ENCODE data around the gene ARMH4.

ARMH4 gene

DNA sequence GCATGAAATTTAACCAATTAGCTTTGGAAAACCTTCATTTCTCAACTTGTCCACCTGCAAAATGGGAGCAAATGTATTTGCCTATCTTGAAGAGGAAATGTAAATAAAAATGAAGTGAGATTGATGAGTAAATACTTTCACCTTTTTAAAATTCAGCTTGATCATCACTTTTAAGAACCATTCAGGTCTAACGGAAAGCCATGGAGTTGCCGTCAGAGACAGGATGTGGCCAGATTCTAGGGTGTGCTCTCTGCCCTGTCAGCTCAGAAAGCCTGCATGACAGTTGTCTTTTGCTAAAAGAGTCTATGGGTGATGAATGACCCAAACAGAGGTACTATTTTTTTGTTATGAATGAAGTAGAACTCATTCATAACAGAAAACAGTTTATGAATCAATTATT, 181.8 kb downstream of the ARMH4 start:
- in situ Hi-C loops (cut with MboI; ENCODE audit: low sequenced_read_pairs): no loop called here

DNA sequence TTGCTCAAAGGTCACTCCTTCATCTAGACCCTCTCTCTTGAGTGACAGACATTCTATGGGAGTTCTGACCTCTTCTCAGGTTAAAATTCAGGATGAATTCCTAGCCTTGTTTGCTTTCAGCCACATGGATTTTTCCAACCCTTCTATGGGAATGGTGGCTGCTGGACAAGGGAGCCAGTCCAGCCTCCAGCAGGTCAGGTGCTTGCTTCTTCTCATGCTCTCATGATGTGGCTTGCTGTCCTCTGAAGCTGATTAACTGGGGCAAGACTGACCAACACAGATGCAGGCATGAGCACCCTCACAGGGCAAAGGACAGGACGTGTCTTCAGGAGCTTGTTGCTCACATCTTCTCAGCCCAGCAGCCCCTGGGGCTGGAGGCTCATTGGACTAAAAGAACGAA, 188.9 kb downstream of the ARMH4 start:
- in situ Hi-C loops (cut with MboI; ENCODE audit: low sequenced_read_pairs): no loop called here

DNA sequence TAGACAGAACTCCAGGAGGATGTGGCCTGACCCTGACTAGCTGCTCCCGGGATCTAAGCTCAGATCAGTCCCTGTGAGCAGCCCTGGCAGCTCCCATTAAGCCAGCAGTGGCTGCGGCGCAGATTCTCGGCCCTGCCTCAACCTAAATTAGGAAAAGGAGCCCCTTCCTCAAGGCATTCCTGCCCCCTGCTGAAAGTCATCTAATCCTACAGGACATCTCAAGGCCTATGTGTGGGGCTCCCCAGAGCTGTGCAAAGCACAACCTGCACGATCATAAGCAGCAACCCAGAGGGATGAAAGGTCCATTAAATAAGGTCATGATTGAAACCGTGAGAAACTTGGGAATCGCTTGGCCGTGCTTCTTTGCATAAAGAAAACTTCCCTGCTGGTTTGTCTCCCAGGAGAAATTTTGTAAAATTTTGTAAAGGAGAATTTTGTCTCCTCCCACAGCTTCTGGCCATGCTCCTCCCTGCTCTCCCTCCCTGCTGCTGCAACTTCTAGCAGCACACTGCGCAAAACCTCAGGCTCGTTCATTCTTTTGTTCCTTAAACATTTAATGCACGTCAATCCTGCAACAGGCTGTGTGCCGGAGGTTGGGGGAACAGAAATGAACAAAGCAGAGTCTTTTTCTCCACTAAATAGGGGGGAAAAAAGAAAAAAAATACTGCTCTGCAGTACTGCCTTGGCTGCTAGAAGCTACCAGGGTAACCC, 189.5 kb downstream of the ARMH4 start:
- in situ Hi-C loops (cut with MboI; ENCODE audit: low sequenced_read_pairs): no loop called here

DNA sequence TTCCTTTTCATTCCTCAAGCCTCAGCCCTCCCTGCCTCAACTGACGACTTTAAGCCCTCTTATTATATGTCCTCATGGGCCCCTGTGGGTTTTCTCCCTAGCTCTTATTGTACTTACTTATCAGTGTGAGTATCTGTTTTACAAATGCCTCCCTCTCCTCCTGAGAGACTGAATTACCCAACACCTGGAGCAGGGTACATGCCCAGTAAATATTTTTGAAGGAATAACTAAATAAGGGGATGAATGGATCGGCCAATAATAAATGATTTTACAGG, 190.3 kb downstream of the ARMH4 start:
- in situ Hi-C loops (cut with MboI; ENCODE audit: low sequenced_read_pairs): no loop called here

DNA sequence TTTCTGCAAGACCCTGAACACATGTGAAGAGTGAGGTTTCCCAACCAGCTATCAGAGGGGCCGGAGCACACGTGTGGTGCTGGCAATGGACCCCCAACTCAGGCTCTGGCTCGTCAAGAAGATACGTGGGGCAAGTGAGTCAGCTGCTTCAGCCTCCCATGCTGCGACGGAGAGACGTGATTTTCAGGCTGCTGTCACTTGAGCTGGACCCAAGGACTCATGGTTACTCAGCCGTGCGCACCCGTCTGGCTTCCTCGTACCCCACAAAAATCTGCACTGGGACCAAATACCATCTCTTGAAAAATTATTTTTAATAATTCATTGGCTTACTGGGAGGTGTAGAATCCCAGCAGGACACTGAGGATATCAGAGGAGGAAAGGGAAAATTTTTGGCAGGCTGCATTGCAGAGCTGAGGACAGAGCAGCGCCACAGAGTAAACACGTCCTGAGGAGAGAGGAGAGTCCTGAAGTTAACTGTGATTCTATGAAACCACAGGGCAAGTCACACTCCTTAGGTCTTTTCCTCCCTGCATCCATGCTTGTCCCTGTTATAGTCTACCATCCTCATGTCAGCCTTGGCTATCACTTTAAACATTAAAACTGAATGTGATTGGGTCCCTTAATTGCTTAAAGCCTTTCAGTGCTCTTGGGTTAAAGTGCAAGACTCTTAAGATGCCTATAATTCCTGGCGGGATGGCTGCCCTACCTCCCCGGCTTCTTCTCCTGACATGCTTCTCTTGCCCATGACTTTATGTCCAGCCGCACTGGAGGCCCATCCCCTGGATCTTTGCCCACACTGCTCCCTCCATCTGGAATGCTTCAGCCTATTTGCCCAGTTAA, 190.8 kb downstream of the ARMH4 start:
- in situ Hi-C loops (cut with MboI; ENCODE audit: low sequenced_read_pairs): no loop called here

DNA sequence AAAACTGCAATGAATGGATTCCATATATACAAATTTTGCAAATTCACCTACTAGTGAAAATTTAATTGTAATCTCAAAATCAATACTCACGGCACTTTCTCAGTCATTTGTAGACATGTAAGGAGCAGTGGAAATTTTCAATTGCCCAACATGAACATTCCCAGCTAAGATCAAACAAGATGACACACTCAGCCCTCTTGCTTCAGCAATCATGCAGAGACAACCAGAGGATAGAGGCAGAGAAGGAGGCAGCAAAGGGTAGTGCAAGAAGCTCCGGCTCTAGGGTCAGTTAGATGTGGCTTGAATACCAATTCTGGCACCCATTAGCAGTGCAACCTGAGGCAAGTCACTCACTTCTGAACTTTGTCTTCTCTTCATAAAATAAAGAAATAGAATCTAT, 194.6 kb downstream of the ARMH4 start:
- in situ Hi-C loops (cut with MboI; ENCODE audit: low sequenced_read_pairs): no loop called here
